Measurements from ENCODE around the gene PTPN2. TPM values are rescaled to one million over a fixed set of nuclear protein-coding genes. Genes with fewer than 3 reads are reported as not detected.

Gene PTPN2
- total and polyA plus RNA-seq, 9 of the 15 experiments (the other 6 are each of a cell fraction or from before 2014, with no cell fraction given), result 36.6 to 66.4 (median 43.8) TPM

DNA sequence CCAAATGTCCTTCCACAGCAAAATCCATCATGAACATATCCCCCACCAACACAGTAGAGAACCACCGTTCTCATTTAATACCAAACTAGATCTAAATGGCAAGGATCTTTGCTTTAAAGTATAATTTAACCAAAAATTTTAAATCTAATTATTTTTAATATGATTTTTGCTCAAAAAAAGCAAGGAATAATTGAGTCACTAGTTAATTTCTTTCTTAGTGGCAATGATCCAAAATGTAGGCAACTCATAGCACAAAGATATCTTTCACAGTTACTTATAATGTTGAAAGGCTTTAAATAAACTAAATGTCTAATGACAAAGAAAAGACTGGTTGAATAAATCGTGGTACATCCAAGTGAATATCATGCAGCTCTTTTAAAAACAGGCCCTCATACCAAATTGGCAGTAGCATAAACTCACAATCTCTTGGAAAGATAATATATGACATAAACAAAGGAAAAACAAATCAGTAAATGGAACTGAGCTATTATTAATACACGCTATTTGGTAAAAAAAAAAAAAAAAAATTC, 20.3 kb downstream of the PTPN2 start:
- ATAC-seq (no peak), DNase-seq (ENCODE audit: extremely low read depth in 1 of 4, low spot score in 3 of 4) (no peak), FAIRE-seq (no peak)
- CTCF ChIA-PET (ENCODE audit: low intra/inter-chr PET ratio), result no interaction called here
- Histone ChIP-seq H3K36me3 (ENCODE audit: control insufficient read depth, insufficient read depth, low read length) (no peaks in the 10 kb centered on the region), H3K79me2 (ENCODE audit: control insufficient read depth, insufficient read depth, low read length) (peaks cover 66% of the 10 kb centered on the region), H2AFZ (ENCODE audit: low read depth, low read length) (no peak overlapping the region), H3K9me1 (ENCODE audit: control insufficient read depth, insufficient read depth, low read length) (no peaks in the 10 kb centered on the region), H3K4me1 (replicated peaks in 1 of 2; ENCODE audit: control insufficient read depth in 2 of 2, insufficient read depth in 2 of 2, low read length in 2 of 2) (peaks cover 4% of the 10 kb centered on the region in 2 experiments; a peak in 3 of 5 replicates), H3K9me3 (replicated peaks; ENCODE audit: control insufficient read depth, insufficient read depth, low read depth, low read length) (no peaks in the 10 kb centered on the region), H3K4me2 (ENCODE audit: insufficient read depth, low read length) (no peak overlapping the region), H3K27ac (ENCODE audit: extremely low read depth, low read depth, low read length) (no peak overlapping the region), H3K4me3 (no peak overlapping the region), H3K27me3 (ENCODE audit: control insufficient read depth in 2 of 2, insufficient read depth in 2 of 2, low read length in 2 of 2) (no peaks in the 10 kb centered on the region), H3K9ac (ENCODE audit: insufficient read depth in 1 of 2, low read depth in 2 of 2, low read length in 2 of 2) (no peak overlapping the region), H4K20me1 (replicated peaks; ENCODE audit: control insufficient read depth, insufficient read depth, low read length) (no peaks in the 10 kb centered on the region)
- WGBS (ENCODE audit: insufficient coverage, low coverage, missing lambda C conversion rate), result 81% methylated on average over 3 of the region's 3 CpGs
- intact Hi-C loops (cut with micrococcal nuclease) (no loop called here), in situ Hi-C loops (cut with MboI) (no loop called here)
- POLR2A ChIA-PET, result interaction anchor here (0.7 to 1.3 kb wide), 6 partner anchors 8 to 23 kb away, joined by 3 to 5 read pairs (median 3); no protein-coding TSS in a partner anchor
- no peak for TF ChIP-seq TOE1 (IDR thresholded peaks at IDR 0.05; ENCODE audit: borderline replicate concordance)
- TF ChIP-seq TOE1 (CRISPR knock-in tag; IDR thresholded peaks at IDR 0.05; ENCODE audit: borderline replicate concordance, low read depth), result no peak
- no peak for TF ChIP-seq RBM39 (optimal IDR thresholded peaks at IDR 0.05; ENCODE audit: low read depth, low read length)
- no peak for TF ChIP-seq MCM7 (IDR thresholded peaks at IDR 0.05)
- TF ChIP-seq IRF2 (CRISPR knock-in tag; IDR thresholded peaks at IDR 0.05), result no peak
- TF ChIP-seq MYBL2 (IDR thresholded peaks at IDR 0.05; ENCODE audit: low read depth), result no peak
- TF ChIP-seq MYBL2 (CRISPR knock-in tag; IDR thresholded peaks at IDR 0.05; ENCODE audit: borderline replicate concordance), result no peak
- no peak for TF ChIP-seq CBFA2T3 (IDR thresholded peaks at IDR 0.05)
- no peak for TF ChIP-seq ZNF134 (CRISPR knock-in tag; conservative IDR thresholded peaks at IDR 0.05)
- no peak for TF ChIP-seq SMAD4 (CRISPR knock-in tag; conservative IDR thresholded peaks at IDR 0.05)
- TF ChIP-seq SP2 (IDR thresholded peaks at IDR 0.05; ENCODE audit: extremely low read depth, low read depth, low read length, poor library complexity, severe bottlenecking), result no peak
- no TSS peak for BruUV-seq (replicated peaks)

Data from K562 (cell line).